ENCODE measurements around the gene LBHD2. TPM values are rescaled to one million over a fixed set of nuclear protein-coding genes. Genes with fewer than 3 reads are reported as not detected.

Gene LBHD2
- total and polyA plus RNA-seq, 10 of the 15 experiments (the other 5 are each of a cell fraction or from before 2014, with no cell fraction given) = not detected

DNA sequence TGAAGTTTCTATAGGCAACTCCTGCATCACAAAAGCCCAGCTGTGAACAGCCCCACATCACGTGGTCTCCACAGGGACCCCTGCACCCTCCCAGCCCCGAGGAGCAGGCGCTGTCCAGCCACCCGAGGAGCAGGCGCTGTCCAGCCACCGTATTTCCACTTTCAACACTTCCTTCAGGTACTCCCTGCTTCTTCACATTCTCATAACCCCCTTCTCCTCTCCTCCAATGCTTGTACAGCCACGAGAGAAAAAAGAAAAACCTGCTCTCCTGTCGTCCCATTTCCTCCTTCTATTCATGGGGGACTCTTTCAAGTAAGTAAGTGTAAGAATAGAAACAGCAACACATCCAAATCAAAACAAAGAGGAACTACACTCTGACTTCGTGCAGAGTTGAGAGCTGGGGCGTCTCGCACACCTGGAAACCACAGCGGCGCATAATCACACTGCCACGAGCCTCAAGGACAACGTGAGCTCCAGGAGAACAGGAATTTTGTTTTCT is 38.6 kb upstream of the LBHD2 start (continued):
- TF ChIP-seq, protein P1, sequence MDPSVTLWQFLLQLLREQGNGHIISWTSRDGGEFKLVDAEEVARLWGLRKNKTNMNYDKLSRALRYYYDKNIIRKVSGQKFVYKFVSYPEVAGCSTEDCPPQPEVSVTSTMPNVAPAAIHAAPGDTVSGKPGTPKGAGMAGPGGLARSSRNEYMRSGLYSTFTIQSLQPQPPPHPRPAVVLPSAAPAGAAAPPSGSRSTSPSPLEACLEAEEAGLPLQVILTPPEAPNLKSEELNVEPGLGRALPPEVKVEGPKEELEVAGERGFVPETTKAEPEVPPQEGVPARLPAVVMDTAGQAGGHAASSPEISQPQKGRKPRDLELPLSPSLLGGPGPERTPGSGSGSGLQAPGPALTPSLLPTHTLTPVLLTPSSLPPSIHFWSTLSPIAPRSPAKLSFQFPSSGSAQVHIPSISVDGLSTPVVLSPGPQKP (IDR thresholded peaks at IDR 0.05; ENCODE audit: low read depth, low read length) = no peak
- TF ChIP-seq ZNF207 (IDR thresholded peaks at IDR 0.05; ENCODE audit: borderline replicate concordance) = no peak
- no peak for TF ChIP-seq CEBPB (IDR thresholded peaks at IDR 0.05; ENCODE audit: borderline replicate concordance in 1 of 2, low read depth in 2 of 2, low read length in 2 of 2)
- peak; percentile 59; the same call in 1 of the 2 replicates for TF ChIP-seq IKZF1 (conservative IDR thresholded peaks at IDR 0.05)
- peak in 1 of 2 experiments; percentile 47; a peak in 1 of 4 replicates for TF ChIP-seq BHLHE40 (IDR thresholded peaks at IDR 0.05; ENCODE audit: borderline replicate concordance in 1 of 2, low read depth in 2 of 2, low read length in 1 of 2)
- TF ChIP-seq, protein P2, sequence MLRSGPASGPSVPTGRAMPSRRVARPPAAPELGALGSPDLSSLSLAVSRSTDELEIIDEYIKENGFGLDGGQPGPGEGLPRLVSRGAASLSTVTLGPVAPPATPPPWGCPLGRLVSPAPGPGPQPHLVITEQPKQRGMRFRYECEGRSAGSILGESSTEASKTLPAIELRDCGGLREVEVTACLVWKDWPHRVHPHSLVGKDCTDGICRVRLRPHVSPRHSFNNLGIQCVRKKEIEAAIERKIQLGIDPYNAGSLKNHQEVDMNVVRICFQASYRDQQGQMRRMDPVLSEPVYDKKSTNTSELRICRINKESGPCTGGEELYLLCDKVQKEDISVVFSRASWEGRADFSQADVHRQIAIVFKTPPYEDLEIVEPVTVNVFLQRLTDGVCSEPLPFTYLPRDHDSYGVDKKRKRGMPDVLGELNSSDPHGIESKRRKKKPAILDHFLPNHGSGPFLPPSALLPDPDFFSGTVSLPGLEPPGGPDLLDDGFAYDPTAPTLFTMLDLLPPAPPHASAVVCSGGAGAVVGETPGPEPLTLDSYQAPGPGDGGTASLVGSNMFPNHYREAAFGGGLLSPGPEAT (IDR thresholded peaks at IDR 0.05; ENCODE audit: low read depth) = peak; percentile 27; the same call in 1 of the 2 replicates
- TF ChIP-seq BMI1 (IDR thresholded peaks at IDR 0.05; ENCODE audit: borderline replicate concordance) = no peak
- TF ChIP-seq, protein P3, sequence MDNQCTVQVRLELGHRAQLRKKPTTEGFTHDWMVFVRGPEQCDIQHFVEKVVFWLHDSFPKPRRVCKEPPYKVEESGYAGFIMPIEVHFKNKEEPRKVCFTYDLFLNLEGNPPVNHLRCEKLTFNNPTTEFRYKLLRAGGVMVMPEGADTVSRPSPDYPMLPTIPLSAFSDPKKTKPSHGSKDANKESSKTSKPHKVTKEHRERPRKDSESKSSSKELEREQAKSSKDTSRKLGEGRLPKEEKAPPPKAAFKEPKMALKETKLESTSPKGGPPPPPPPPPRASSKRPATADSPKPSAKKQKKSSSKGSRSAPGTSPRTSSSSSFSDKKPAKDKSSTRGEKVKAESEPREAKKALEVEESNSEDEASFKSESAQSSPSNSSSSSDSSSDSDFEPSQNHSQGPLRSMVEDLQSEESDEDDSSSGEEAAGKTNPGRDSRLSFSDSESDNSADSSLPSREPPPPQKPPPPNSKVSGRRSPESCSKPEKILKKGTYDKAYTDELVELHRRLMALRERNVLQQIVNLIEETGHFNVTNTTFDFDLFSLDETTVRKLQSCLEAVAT (IDR thresholded peaks at IDR 0.05) = no peak
- no peak for TF ChIP-seq ZNF384 (IDR thresholded peaks at IDR 0.05; ENCODE audit: borderline replicate concordance, low read depth, low read length)
- TF ChIP-seq, protein P4, sequence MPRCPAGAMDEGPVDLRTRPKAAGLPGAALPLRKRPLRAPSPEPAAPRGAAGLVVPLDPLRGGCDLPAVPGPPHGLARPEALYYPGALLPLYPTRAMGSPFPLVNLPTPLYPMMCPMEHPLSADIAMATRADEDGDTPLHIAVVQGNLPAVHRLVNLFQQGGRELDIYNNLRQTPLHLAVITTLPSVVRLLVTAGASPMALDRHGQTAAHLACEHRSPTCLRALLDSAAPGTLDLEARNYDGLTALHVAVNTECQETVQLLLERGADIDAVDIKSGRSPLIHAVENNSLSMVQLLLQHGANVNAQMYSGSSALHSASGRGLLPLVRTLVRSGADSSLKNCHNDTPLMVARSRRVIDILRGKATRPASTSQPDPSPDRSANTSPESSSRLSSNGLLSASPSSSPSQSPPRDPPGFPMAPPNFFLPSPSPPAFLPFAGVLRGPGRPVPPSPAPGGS (IDR thresholded peaks at IDR 0.05; ENCODE audit: borderline replicate concordance, insufficient read depth, low read depth, low read length, poor library complexity, severe bottlenecking) = no peak
- TF ChIP-seq, protein P5, sequence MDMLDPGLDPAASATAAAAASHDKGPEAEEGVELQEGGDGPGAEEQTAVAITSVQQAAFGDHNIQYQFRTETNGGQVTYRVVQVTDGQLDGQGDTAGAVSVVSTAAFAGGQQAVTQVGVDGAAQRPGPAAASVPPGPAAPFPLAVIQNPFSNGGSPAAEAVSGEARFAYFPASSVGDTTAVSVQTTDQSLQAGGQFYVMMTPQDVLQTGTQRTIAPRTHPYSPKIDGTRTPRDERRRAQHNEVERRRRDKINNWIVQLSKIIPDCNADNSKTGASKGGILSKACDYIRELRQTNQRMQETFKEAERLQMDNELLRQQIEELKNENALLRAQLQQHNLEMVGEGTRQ (IDR thresholded peaks at IDR 0.05; ENCODE audit: borderline replicate concordance, low read depth, low read length) = peak; percentile 8; the same call in 1 of the 2 replicates
- TF ChIP-seq TCF12 (IDR thresholded peaks at IDR 0.05; ENCODE audit: low read depth, low read length) = peak; percentile 23; the same call in 1 of the 2 replicates
- TF ChIP-seq STAT3 (IDR thresholded peaks at IDR 0.05; ENCODE audit: low read depth, low read length) = 0 out of 2 replicates have a peak, but pooled peaks have one; percentile 12
- TF ChIP-seq CREB1 (IDR thresholded peaks at IDR 0.05; ENCODE audit: low read depth) = 0 out of 2 replicates have a peak, but pooled peaks have one; percentile 13
- 0 out of 2 replicates have a peak, but pooled peaks have one; percentile 50 for TF ChIP-seq MEF2A (IDR thresholded peaks at IDR 0.05; ENCODE audit: insufficient read depth, low read depth, low read length)
- TF ChIP-seq IKZF2 (IDR thresholded peaks at IDR 0.05) = peak; percentile 57 to 61; a peak in 3 of 4 replicates
- TF ChIP-seq MYC (IDR thresholded peaks at IDR 0.05; ENCODE audit: insufficient read depth, insufficient read length, insufficient replicate concordance, low read length, severe bottlenecking) = no peak
- no peak for TF ChIP-seq ZNF24 (IDR thresholded peaks at IDR 0.05)
- TF ChIP-seq NBN (IDR thresholded peaks at IDR 0.05) = peak; percentile 75
- no peak for TF ChIP-seq TCF3 (IDR thresholded peaks at IDR 0.05; ENCODE audit: borderline replicate concordance, insufficient read depth, low read depth, low read length)
- TF ChIP-seq, protein P6, sequence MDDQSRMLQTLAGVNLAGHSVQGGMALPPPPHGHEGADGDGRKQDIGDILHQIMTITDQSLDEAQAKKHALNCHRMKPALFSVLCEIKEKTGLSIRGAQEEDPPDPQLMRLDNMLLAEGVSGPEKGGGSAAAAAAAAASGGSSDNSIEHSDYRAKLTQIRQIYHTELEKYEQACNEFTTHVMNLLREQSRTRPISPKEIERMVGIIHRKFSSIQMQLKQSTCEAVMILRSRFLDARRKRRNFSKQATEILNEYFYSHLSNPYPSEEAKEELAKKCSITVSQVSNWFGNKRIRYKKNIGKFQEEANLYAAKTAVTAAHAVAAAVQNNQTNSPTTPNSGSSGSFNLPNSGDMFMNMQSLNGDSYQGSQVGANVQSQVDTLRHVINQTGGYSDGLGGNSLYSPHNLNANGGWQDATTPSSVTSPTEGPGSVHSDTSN (IDR thresholded peaks at IDR 0.05; ENCODE audit: insufficient replicate concordance, low read depth, low read length) = no peak
